Astrocyte of the spinal cord (primary cell): ENCODE data around the gene PXT1.
A peak's percentile ranks its signal among the peaks of the same experiment; 100 is the strongest.

Source experiments
- DNase-seq: peaks from one replicate; pipeline ENCODE4 v3.0.0; 2011; ENCODE audit warnings: low read depth, low spot score
- H3K4me3 ChIP-seq: 2 replicates; pipeline ENCODE4 v1.5.1; 2011; ENCODE audit warnings: low read depth, mild to moderate bottlenecking, low read length, moderate library complexity
- in situ Hi-C: cut with HindIII; loops from 2 replicates; pipeline ENCODE4 v1.10.0; 2017; ENCODE audit warnings: low sequenced_read_pairs
- TF ChIP-seq, protein P1 (sequence below): IDR thresholded peaks from 2 replicates; pipeline ENCODE4 v1.5.1; 2012; ENCODE audit warnings: low read depth, mild to moderate bottlenecking, low read length, inconsistent platforms

PXT1 gene

DNA sequence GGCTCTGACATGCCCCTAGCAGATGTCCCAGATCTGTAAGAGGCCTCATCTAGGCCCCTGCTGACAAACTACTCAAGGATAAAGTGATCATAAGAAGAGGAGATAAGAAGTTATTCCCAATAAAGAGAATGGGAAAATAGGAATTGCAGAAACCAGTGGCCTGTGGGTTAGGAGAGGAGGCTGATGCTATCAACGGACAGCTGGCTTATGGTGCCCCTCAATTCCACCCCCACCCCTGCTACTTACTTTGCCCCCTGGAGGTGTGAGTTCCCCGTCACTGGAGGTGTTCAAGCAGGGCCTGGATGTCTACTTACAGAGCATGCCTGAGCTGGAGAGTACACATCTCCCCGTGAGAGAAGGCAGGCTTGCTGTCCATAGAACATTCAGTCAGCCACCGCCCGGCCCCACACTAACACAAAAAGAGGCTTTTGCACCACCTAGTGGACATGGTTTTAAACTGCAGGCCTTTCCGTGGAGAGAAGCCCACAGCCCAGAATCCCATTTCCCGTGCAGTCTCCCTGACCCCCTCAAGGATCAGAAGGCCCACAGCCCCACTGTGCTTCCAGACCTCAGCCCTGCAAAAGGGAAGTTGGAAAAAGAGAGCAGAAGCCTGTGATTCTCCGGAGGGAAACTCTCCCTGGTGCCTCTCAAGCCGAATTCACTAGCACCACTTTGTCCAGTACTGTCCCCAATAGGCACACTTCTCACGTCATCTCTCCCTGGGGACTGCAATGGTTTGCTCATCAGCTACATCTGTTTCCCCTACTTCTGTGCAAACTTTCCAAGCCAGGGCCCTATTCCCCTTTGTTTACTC is 82.2 kb downstream of the PXT1 start:
- TF ChIP-seq, protein P1, sequence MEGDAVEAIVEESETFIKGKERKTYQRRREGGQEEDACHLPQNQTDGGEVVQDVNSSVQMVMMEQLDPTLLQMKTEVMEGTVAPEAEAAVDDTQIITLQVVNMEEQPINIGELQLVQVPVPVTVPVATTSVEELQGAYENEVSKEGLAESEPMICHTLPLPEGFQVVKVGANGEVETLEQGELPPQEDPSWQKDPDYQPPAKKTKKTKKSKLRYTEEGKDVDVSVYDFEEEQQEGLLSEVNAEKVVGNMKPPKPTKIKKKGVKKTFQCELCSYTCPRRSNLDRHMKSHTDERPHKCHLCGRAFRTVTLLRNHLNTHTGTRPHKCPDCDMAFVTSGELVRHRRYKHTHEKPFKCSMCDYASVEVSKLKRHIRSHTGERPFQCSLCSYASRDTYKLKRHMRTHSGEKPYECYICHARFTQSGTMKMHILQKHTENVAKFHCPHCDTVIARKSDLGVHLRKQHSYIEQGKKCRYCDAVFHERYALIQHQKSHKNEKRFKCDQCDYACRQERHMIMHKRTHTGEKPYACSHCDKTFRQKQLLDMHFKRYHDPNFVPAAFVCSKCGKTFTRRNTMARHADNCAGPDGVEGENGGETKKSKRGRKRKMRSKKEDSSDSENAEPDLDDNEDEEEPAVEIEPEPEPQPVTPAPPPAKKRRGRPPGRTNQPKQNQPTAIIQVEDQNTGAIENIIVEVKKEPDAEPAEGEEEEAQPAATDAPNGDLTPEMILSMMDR: peak; percentile 87
- in situ Hi-C loops: no loop called here
- H3K4me3 ChIP-seq: no peak overlapping the region
- DNase-seq: peak; percentile 64

DNA sequence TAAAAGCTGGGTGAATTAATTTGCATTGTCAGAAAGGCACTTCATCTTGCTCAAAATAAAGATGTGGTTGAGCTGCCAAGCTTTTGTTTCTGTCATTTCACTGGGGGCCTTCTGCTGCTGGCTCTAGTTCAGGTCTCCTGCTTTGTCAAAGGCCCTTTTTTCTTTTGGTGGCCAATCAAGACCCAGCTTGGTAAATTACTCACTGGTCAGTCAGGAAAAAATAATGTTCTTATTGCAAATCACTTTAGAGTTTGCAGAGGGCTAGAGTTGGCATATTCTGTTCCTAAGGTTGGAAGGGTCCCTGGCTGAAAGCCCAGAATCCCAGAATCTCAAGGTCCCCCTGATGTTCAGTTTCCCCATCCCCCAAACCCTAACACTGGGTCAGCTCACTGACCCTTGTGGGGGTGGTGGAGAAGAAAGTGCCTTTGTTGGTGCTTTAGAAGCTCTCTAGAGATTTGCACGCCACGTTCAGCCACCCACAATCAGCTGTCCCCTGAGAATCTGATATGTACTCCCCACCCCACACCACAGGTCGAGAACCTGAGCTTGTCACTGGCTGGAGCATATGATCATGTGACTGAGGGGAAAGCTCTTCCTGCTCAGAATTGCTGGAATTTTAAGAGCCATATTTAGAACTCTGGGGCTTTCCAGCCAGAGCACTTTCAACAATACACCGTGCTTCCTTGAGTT is 84.3 kb downstream of the PXT1 start:
- no peak overlapping the region for H3K4me3 ChIP-seq
- no peak for DNase-seq
- TF ChIP-seq, protein P1: no peak
- in situ Hi-C loops: no loop called here

DNA sequence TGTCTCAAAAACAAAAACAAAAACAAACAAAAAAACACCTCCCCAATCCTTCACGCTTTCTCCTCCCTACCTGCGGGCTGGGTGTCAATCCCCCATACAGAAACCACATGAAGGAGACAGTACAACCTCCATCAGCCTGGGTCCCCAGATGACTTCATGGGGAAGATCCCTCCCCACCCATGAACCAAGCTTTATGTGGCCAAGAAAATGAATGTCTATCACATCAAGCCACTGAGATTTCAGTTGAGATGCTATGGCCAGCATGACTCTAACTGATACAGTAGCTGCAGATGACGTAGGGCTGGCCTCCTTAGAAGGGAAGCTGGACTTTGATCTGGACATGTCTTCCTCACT is 84.8 kb downstream of the PXT1 start:
- DNase-seq: no peak
- H3K4me3 ChIP-seq: no peak overlapping the region
- in situ Hi-C loops: no loop called here
- TF ChIP-seq, protein P1: no peak

DNA sequence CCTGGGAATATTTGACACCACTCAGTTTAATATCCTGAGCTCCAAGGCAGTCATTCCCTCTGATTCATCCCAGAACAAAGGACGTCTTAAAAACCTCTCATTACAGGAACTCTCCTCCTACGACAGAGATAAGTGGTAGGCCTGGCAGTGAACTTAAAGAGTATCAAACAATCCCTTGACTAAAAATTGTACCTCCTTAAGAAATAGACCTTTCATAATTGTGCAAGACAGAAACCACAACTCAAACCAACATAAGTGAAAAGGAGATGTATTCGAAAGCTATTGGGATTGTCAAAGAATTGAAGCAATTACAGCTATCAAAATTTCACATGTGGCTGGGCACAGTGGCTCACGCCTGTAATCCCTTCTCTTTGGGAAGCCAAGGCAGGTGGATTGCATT is 86.8 kb downstream of the PXT1 start:
- no peak overlapping the region for H3K4me3 ChIP-seq
- DNase-seq: no peak
- in situ Hi-C loops: no loop called here
- TF ChIP-seq, protein P1: no peak

DNA sequence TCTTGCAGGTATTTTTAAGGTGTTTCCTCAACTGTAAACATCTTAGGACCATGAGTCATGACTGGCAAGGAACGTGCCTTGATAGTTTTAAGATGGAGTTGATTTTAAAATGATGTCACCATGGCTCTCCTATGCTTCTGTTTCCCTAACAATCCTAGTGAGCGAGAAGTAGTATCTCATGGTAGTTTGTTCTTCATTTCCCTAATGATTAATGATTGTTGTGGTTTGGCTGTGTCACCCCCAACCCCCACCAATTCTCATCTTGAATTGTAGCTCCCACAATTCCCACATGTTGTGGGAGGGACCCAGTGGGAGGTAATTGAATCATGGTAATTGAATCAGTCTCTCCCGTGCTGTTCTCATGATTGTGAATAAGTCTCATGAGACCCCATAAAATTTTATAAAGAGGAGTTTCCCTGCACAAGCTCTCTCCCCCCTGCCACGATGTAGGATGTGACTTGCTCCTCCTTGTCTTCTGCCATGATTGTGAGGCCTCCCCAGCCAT is 89.2 kb downstream of the PXT1 start:
- TF ChIP-seq, protein P1: no peak
- DNase-seq: peak; percentile 58
- in situ Hi-C loops: no loop called here
- H3K4me3 ChIP-seq: no peak overlapping the region

DNA sequence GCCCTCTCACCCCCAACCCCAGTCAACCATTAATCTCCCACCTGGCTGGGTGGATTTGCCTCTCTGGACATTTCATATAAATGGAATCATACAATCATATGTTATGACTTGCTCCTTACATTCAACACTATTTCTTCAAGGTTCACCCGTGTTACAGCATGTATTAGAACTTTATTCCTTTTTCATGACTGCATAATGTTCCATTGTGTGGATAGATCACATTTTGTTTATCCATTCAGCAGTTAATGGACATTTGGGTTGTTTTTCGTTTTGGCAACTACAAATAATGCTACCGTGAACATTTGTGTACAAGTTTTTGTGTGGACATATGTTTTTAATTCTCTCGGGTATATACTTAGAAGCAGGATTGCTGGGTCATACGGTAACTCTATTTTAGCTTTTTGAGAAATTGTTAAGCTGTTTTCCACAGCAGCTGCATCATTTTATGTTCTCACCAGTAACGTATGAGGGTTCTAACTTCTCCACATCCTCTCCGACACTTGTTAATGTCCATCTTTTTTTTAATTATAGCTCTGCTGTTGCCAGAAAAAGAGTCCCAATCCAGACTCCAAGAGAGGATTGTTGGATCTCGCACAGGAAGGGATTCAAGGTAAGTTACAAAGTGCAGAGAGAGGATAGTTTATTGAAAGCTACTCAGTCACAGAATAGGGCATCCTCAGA is 90.0 kb downstream of the PXT1 start:
- DNase-seq: no peak
- no peak overlapping the region for H3K4me3 ChIP-seq
- in situ Hi-C loops: no loop called here
- TF ChIP-seq, protein P1: no peak
